Forelimb muscle (tissue), 1 donor: Measurements from ENCODE around the gene BAIAP2. TPM values are rescaled to one million over a fixed set of nuclear protein-coding genes. Genes with fewer than 3 reads are reported as not detected.
"Not testable (repeated sequence)": the region's sequence is repeated elsewhere in the genome, so short reads cannot be mapped to it uniquely, and the experiment has no call there.

Experiments used
- DNase-seq: peaks from one replicate; pipeline ENCODE4 v3.0.0-alpha.2; 2013; ENCODE audit warnings: low read depth
- polyA plus RNA-seq: library from polyadenylated mRNA; unstranded; fragments of 120-200 nt; gene quantifications from one replicate; pipeline ENCODE4 v1.2.1, GENCODE V29; 2013; ENCODE audit not compliant: insufficient read length

The BAIAP2 gene
- polyA plus RNA-seq, 1 donor, result 15.4 TPM

GRCh38 chr17:81021531-81022343 is 13.2 kb upstream of the BAIAP2 start:
- DNase-seq, result no peak

- DNase-seq, result no peak
Observed at GRCh38 chr17:81022344-81022676, 12.6 kb upstream of the BAIAP2 start.

- no peak for DNase-seq
Observed at GRCh38 chr17:81025065-81025740, 9.7 kb upstream of the BAIAP2 start.

- DNase-seq, result peak; percentile 67
Observed at GRCh38 chr17:81025741-81026129, 9.2 kb upstream of the BAIAP2 start.

- DNase-seq, result no peak
Observed at GRCh38 chr17:81026266-81027036, 8.5 kb upstream of the BAIAP2 start.

- no peak for DNase-seq
Observed at GRCh38 chr17:81027038-81027437, 7.9 kb upstream of the BAIAP2 start.

- DNase-seq, result no peak
Observed at GRCh38 chr17:81027591-81028505, 7.1 kb upstream of the BAIAP2 start.

GRCh38 chr17:81028506-81028858 is 6.5 kb upstream of the BAIAP2 start:
- no peak for DNase-seq

GRCh38 chr17:81029859-81030258 is 5.1 kb upstream of the BAIAP2 start:
- no peak for DNase-seq

GRCh38 chr17:81030312-81030711 is 4.6 kb upstream of the BAIAP2 start:
- DNase-seq, result not testable (repeated sequence)

GRCh38 chr17:81030741-81031565 is 4.0 kb upstream of the BAIAP2 start:
- DNase-seq, result no peak

- DNase-seq, result no peak
Observed at GRCh38 chr17:81031566-81032550, 3.1 kb upstream of the BAIAP2 start.

- DNase-seq, result no peak
Observed at GRCh38 chr17:81032641-81033480, 2.1 kb upstream of the BAIAP2 start.

GRCh38 chr17:81033535-81034167 is 1.3 kb upstream of the BAIAP2 start:
- no peak for DNase-seq

- no peak for DNase-seq
Observed at GRCh38 chr17:81034168-81034777, 678 bp upstream of the BAIAP2 start.

GRCh38 chr17:81035521-81036196 is 708 bp downstream of the BAIAP2 start:
- DNase-seq, result no peak
